Body of pancreas (tissue), 4 donors: ENCODE results near the gene MKNK1.

ENCODE experiments used
- POLR2A ChIP-seq, 3 donors: fragments of 450-650 bp; IDR thresholded peaks; one replicate each; pipeline ENCODE4 v1.6.1; 2016; ENCODE audit warnings: antibody characterized with exemption in 3 of 3, mild to moderate bottlenecking in 2 of 3
- TF ChIP-seq, protein P1 (sequence below), 7 experiments: fragments of 450-650 bp in 4 of 7; fragments of 200-600 bp in 3 of 7; sonication (generic) in 3 of 7; IDR thresholded peaks; one replicate each; pipeline ENCODE4 v1.5.1; 2016 to 2019; ENCODE audit warnings: antibody characterized with exemption in 7 of 7

DNA sequence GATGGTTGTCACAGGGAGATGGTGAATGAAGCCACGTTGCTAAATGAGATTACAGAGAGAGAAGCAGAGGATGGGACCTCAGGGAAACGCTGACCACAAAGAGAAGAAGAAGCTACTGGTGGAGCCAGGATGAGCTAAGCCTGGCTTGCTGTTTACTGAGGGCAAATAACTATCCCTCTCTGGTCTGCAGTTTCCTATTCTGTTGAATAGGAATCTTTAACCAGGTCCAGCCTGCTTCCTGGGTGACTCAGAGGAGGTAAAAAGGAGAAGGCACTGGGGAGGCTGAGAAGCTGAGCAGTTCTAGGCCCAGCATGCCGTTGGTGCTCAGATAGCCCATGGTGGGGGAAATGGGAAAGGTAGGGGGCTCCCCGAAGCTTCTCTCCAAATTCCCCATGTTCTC is 84.9 kb downstream of the MKNK1 start:
- TF ChIP-seq POLR2A (IDR thresholded peaks at IDR 0.05), result no peak
- TF ChIP-seq, protein P1, sequence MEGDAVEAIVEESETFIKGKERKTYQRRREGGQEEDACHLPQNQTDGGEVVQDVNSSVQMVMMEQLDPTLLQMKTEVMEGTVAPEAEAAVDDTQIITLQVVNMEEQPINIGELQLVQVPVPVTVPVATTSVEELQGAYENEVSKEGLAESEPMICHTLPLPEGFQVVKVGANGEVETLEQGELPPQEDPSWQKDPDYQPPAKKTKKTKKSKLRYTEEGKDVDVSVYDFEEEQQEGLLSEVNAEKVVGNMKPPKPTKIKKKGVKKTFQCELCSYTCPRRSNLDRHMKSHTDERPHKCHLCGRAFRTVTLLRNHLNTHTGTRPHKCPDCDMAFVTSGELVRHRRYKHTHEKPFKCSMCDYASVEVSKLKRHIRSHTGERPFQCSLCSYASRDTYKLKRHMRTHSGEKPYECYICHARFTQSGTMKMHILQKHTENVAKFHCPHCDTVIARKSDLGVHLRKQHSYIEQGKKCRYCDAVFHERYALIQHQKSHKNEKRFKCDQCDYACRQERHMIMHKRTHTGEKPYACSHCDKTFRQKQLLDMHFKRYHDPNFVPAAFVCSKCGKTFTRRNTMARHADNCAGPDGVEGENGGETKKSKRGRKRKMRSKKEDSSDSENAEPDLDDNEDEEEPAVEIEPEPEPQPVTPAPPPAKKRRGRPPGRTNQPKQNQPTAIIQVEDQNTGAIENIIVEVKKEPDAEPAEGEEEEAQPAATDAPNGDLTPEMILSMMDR (IDR thresholded peaks at IDR 0.05), result no peak
